Bronchial epithelial cell (primary cell): ENCODE measurements around the gene ELOVL6. TPM values are rescaled to one million over a fixed set of nuclear protein-coding genes. Genes with fewer than 3 reads are reported as not detected.

ENCODE experiments used
- DNase-seq: peaks from one replicate; pipeline ENCODE4 v3.0.0-alpha.2; 2010; ENCODE audit warnings: low read depth
- FAIRE-seq: peaks from 2 replicates; lab custom pipeline; 2011; peaks lifted over from hg19 to GRCh38; lab: Jason Lieb, UNC
- H3K27me3 ChIP-seq: 2 replicates; pipeline ENCODE4 v1.5.1; 2011; ENCODE audit warnings: low read length; ENCODE audit not compliant: control insufficient read depth, insufficient read depth
- H3K36me3 ChIP-seq: 2 replicates; pipeline ENCODE4 v1.5.1; 2011; ENCODE audit warnings: low read length; ENCODE audit not compliant: control insufficient read depth, insufficient read depth
- H3K4me3 ChIP-seq: 2 replicates; pipeline ENCODE4 v1.5.1; 2011; ENCODE audit warnings: mild to moderate bottlenecking, low read depth, low read length, control low read depth
- total RNA-seq: library from RNA; depleted of rRNA; stranded (reverse); fragments of >200 nt; gene quantifications from 2 replicates; pipeline ENCODE4 v1.2.1, GENCODE V29; 2014
- TF ChIP-seq, protein P1 (sequence below): IDR thresholded peaks from 2 replicates; pipeline ENCODE4 v1.5.1; 2011; ENCODE audit warnings: mild to moderate bottlenecking, moderate library complexity, low read length, control low read depth, inconsistent platforms; ENCODE audit not compliant: insufficient read depth, severe bottlenecking

ELOVL6 gene
- total RNA-seq, 1 donor from 2014 or later: 6.8 TPM

DNA sequence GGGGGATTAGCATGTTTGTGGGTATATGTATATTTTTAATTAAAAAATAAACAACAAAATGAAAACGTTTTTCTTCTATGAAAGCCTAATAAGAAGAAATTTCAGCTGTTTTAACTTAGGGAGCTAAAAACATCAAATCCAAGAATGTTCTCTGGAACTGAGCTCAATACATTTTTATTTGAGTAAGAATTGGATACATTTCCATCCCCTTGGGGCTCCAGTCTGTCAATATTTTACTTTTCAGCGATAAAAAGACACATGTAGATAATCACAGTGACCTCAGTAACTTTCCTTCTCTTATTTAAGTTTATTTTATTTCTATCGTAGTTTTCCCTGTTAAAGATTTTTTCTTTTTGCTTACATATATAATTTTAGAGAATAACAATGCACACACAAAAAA lies 59.3 kb downstream of the ELOVL6 start:
- TF ChIP-seq, protein P1, sequence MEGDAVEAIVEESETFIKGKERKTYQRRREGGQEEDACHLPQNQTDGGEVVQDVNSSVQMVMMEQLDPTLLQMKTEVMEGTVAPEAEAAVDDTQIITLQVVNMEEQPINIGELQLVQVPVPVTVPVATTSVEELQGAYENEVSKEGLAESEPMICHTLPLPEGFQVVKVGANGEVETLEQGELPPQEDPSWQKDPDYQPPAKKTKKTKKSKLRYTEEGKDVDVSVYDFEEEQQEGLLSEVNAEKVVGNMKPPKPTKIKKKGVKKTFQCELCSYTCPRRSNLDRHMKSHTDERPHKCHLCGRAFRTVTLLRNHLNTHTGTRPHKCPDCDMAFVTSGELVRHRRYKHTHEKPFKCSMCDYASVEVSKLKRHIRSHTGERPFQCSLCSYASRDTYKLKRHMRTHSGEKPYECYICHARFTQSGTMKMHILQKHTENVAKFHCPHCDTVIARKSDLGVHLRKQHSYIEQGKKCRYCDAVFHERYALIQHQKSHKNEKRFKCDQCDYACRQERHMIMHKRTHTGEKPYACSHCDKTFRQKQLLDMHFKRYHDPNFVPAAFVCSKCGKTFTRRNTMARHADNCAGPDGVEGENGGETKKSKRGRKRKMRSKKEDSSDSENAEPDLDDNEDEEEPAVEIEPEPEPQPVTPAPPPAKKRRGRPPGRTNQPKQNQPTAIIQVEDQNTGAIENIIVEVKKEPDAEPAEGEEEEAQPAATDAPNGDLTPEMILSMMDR: no peak
- no peaks in the 10 kb centered on the region for H3K36me3 ChIP-seq
- FAIRE-seq (no peak), DNase-seq (no peak)
- no peaks in the 10 kb centered on the region for H3K27me3 ChIP-seq
- H3K4me3 ChIP-seq: no peak overlapping the region

DNA sequence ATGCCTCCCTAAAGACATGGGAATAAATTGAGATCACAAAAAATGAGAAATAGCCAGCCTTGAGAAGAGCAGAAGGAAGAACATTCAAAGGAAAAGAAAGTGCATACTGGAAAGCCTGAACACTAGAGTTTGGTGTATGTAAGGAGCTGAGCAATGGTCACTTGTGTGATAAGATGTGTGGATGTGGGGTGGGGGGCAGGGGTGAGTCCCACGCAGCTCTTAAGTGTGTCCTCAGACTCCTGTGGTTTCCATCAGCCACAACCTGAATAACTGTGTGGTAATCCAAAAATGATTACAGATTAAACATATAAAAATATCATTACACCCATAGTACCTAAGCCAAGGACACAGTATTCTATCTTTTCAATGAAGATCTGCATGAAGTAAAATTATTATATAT lies 59.9 kb downstream of the ELOVL6 start:
- Histone ChIP-seq H3K36me3 (no peaks in the 10 kb centered on the region), H3K4me3 (no peak overlapping the region), H3K27me3 (no peaks in the 10 kb centered on the region)
- DNase-seq: no peak
- FAIRE-seq: no peak
- TF ChIP-seq, protein P1: no peak

DNA sequence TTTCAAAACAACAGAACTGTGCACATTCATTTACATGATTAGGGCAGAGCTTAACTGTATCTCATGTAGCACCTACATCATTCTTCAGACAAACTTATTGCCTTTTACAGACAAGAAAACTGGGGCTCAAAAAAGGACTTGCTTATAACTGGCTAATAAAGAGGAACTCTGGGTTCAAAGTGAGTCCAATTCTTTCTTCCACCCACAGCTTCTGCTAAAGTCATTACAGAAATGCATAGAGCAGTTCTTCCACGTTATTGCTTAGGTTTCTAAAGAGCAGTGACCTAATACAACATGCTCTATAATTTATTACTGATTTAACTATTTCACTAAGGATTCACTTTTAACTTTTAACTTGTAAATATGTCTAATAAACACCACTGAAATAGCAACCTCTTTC lies 60.6 kb downstream of the ELOVL6 start:
- DNase-seq (no peak), FAIRE-seq (no peak)
- Histone ChIP-seq H3K4me3 (no peak overlapping the region), H3K36me3 (no peaks in the 10 kb centered on the region), H3K27me3 (no peaks in the 10 kb centered on the region)
- TF ChIP-seq, protein P1: no peak

DNA sequence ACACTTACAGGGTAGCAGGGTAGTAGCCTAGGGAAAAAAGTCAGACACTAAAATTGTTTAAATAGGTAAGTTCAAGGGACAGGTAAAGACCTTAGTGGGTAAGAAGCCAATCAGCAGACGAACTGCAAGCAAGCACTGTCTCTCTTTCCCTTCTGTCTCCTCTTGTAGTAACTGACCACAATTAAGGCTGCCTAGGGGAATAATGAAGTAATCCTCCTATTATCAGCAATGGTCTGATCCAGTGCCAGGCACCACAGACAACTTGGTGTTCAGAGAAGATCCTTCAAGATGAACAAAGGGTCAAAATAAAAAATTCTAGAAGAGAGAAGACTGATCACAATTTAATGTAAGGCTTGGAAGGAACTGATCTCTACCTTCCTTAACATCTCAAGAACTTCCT lies 62.9 kb downstream of the ELOVL6 start:
- Histone ChIP-seq H3K4me3 (no peak overlapping the region), H3K27me3 (no peaks in the 10 kb centered on the region), H3K36me3 (no peaks in the 10 kb centered on the region)
- no peak for FAIRE-seq
- TF ChIP-seq, protein P1: no peak
- no peak for DNase-seq

DNA sequence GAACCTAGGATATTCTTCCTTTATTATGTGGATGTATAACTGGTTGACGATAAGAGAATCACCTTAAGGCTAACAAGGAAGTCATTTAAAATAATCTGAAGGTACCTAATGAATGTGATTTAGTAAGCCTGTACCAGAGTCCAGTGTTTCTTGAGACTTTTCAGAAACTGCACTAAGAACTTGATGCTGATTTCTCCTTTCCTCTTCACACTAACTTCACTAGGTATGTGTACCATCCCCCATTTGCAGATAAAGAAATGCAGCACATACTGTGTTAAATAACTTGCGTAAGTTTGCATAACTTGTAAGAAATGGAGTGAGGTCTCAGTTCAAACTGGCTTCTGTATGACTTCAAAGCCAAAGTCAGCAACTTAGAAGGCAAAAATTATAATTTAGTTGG lies 63.3 kb downstream of the ELOVL6 start:
- DNase-seq (no peak), FAIRE-seq (no peak)
- no peaks in the 10 kb centered on the region for H3K36me3 ChIP-seq
- H3K4me3 ChIP-seq: no peak overlapping the region
- no peaks in the 10 kb centered on the region for H3K27me3 ChIP-seq
- TF ChIP-seq, protein P1: no peak

DNA sequence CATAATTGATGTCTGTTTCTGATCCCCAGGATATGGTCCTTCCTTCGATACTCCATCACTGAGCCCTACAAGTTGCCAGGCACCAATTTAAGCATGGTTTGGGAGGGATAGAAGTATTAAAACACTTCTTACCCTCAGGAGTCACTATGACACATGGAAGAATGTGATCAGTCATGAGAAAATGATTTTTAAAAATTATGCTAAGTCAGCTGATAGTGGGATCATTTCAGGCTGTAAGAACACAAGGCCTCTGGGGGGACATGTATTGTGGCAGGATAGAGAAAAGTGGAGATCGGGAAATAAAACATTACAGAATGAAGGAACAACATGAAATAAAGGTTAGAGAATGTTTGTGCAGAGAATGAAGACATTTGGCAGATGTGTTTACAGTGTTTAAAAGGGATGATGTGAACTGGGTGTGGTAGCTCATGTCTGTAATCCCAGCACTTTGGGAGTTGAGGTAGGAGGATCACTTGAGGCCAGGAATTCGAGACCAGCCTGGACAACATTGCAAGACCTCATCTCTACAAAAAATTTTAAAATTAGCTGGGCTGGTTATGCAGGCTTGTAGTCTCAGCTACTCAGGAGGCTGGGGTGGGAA lies 64.0 kb downstream of the ELOVL6 start:
- H3K4me3 ChIP-seq: no peak overlapping the region
- H3K27me3 ChIP-seq: no peaks in the 10 kb centered on the region
- no peak for DNase-seq
- H3K36me3 ChIP-seq: no peaks in the 10 kb centered on the region
- TF ChIP-seq, protein P1: no peak
- no peak for FAIRE-seq
